ENCODE measurements around the gene MAFB.

The MAFB gene

DNA sequence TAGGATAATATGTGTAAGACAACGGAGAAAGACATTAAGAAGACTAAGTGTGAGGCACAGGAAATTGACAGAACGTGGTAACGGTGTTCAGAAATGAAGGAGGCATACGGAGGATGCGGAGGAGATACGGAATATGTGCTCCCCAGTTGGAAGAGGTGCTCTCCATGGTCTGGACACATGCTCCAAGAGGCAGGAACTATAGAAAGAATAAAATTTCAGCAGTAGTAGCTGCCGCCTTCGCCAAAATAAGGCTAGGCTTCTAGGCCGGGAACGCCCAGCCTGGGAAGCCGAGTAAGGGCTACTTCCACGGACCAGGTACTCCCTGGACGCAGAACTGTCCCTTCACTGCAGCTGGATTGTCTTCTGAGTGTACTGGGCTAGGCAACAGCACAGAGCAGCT, 7.4 kb downstream of the MAFB start:
- no peak for DNase-seq (ENCODE audit: low spot score)

DNA sequence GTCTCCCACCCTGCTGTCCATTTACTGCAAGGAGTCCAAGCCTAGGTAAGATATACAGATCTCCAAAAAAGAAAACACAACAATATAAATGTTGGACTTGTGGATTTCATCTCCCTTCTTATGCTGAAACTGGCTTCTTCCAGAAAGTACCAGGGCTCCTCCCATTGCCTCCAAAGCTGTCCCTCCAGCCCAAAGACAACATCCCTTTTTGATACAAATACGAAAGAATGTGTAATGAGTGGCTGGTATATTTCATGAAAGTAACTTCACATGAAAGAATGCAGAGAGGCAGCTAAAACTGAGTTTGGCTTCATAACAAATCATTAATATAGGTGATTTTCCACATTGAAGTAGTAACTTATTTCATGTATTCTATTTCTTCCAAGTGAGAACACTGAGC, 7.9 kb downstream of the MAFB start:
- no peak for DNase-seq (ENCODE audit: low spot score)

DNA sequence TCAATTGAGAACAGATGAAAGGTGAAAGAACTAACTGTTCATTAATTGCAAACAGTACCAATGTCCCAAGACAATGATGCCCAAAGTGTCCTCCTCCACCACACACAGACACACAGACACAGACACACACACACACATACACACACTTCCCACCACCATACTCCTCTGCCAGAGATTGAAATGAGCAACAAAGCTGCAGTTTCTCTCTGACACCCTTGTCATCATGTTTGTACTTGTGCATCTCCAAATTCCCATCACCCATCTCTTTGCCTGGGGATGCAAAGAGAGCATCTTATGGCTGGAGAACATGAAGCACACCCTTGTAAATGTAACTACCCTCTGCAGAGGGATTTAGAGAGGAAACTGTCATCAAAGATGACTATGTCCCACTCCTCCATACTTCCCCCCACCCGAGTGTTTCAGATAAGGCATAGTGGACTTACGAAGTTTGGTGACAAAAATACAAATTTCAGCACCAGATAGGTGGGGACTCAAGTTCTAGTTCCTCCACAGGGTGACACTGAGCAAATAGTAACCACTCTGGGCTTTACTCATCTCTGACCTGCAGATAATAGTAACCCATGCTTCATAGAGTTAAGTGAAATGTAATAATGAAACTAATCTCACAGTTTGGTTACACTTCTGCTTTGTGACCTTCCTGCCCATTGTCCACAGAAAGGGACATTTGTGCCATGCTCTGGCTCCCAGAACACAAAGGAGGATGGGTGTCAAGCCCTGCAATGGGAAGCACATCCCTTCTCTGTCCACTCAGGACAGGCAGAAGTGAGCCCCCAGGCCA, 8.7 kb downstream of the MAFB start:
- DNase-seq (ENCODE audit: low spot score) = no peak

DNA sequence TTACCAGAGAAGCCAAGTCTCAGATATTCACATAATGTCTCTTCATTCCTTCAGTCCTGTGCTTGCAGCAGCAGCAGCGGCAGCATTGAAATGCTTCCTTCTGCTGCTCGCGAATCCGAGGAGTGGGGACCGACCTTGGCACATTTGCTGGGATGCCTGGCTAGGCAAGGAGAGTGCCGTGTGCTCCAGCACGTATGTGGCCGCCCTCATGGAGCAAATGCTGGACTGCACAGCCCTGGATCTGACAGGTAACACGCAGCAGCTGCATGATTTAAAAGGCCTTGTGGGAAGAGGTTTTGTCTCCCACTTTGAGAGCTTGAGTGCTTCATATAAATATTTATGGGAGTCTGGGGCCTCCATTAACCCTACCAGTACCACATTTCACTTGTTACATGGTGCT, 9.9 kb downstream of the MAFB start:
- DNase-seq (ENCODE audit: low spot score) = no peak

DNA sequence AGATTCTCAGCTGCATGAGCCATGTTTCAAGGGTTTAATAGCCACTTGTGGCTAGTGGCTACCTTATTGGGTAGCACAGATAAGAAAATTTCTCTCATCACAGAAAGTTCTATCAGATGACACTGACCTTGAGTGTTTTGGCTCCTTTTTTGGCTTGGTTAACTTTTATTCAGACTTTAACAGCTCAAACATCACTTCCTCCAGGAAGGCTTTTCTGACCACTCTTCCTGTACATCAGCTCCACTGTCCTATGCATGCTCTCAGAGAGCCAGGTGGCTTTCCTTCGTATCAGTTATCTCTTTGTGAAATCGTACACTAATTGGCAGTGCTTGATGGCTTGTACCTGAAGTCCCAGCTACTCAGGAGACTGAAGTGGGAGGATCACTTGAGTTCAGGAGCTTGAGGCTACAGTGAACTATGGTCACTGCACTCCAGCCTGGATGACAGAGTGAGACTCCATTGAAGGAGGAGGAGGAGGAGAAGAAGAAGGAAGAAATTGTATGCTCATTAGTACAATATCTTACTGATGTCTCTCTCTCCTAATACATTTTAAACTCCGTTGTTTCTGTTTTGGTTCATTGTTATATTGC, 10.7 kb downstream of the MAFB start:
- DNase-seq (ENCODE audit: low spot score) = no peak

DNA sequence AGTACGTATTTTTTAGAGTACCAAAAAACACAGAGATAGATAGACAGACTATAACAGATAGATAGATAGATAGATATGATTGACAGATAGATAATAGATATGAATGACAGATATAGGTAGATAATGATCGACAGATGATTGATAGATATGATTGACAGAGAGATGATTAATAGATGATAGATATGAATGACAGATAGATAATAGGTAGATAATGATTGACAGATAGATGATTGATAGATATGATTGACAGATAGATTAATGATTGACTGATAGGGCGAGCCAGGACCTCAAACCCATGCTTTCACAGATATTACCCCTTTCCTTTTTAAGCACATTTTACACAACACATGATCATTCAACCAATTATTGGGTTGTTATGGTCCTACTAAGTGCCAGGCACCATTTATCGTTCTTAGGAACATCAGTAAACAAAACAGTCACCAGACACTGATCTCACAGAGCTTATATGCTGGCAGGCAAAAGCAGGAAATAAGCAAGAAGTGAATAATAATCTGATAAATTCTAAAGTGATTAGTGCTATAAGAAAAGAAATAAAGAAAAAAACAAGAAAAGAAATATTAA, 11.6 kb downstream of the MAFB start:
- DNase-seq (ENCODE audit: low spot score) = no peak

DNA sequence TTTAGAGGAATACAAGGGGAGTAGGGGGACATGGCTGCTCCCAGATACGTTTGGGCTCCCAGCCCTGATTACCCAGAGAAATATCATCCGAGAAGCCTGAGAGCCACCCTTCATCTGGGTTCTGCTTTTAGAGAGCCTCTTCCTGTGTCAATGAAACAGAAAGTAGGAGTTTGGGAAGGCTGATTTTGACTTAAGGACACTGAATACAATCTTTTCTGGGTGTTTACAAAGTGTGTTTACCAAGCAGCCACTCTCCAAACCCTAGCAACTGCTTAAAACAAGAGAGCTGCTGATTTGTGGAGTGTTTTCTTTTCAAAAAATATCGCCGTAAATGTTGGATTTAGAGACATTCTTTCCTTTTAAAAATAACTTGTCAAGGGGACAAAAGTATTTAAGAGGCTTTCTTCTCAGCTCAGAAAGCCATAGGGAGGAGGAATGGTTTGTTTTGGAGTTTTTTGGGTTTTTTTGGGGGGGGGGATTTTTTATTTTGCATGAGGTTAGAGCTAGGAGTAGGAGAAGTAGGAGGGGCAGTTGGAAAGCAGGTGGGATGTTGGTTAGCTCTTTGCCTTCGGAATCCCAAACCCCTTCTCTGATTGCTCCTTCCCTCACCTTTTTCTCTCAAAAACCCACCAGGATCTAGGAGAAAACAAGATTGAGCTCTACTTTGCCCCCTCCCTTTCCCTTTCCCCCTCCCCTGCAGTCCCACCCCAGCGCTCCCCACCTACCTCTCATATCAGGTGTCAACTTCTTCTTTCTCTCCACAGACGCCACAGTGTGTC, 12.4 kb downstream of the MAFB start:
- no peak for DNase-seq (ENCODE audit: low spot score)

DNA sequence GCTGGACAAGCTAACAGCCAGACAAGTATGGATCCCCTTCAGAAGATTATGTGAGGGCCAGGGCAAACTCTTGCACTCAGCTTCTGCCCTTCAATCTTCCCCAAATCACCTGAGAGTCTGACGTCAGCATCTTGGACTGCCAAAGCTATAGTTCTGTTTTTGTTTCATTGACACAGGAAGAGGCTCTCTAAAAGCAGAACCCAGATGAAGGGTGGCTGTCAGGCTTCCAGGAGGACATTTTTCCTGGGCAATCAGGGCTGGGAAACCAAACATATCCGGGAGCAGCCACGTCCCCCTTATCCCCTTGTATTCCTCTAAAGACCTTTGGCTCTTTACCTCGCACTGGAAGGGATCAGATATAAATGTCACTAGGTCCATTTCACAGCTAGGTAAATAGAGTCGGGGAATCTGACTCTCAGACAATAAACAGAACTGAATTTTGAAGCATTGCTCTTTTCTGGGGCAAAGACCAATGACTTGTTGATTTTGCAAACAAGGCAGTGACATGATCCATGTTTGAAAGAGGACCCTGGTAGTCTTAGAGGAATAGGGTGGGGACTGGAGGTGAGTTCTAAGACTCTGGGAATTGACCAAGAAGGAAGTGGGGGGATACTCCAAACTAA, 13.3 kb downstream of the MAFB start:
- DNase-seq (ENCODE audit: low spot score) = no peak

DNA sequence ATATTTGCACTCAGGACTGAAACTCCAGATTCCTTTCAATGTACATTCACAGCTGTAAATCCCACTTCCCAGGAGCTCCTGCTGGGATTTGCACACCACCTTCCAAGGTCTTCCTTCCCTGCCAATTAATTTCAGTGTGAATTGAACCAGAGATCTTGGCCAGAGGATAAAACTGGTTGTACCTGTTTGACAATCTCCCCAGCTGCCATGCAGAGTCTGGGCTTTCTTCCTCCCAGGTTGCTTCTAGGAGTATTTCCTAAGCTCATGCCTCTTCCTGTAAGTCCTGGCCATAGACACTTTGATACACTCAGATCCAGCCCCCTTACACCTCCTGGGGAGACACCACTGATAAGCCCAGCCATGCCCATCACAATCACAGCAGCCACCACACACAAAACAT, 15.6 kb downstream of the MAFB start:
- no peak for DNase-seq (ENCODE audit: low spot score)

DNA sequence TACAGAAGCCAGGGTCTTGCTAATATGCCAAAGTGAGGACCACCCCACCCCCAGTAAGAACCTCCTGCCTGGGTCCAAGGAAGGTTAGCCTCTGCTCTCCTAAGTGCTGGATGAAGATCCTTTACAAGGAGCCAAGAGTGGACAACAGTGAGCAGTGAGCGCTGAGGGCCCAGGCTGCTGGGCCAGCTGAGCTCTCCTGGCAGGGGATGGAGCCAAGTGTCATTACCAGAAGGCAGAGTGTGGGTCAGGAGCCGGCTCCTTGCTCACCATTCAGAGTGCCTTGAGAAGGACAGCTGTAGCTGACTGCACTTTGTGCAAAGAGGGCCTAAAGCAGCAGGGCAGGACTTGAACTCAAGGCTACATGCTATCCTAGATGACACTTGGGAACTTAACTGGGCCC, 16.9 kb downstream of the MAFB start:
- no peak for DNase-seq (ENCODE audit: low spot score)

DNA sequence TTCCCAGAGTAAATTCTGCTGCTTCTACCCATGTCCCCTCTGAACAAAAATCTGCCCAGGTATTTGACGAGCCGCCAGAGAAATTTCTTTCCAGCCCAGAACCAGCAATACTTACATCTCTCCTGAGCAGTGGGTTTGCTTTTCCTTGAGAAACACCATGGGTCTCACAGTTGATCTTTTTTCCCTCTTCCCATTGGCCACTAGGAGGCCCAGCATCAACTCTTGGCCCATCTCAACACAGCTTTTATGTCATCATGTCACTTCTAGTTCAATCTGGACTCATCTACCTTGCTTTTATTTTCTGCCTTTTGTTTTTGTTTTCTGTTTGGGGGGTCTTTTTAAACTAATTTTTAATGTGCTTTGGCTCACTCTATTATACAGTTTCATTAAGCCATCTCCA, 18.8 kb downstream of the MAFB start:
- no peak for DNase-seq (ENCODE audit: low spot score)

DNA sequence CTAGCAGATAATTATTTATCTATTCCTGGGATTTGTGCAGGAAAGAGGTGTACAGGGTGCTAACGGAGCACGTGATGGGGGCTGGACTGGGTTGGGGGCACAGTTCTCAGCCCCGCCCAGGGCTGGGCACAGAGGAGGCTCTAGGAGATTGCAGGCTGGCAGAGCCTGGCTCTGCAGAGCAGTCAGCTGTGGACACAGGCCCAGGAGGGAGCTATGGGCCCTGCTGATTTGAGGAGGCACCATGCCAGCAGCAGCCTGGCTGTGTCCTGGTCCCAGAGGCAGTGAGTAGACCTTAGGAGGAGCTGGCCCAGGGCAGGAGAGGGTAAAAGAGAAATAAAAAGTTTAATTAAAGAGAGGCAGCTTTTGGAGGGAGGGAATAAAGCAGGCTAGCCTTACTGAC, 19.3 kb downstream of the MAFB start:
- DNase-seq (ENCODE audit: low spot score) = no peak

DNA sequence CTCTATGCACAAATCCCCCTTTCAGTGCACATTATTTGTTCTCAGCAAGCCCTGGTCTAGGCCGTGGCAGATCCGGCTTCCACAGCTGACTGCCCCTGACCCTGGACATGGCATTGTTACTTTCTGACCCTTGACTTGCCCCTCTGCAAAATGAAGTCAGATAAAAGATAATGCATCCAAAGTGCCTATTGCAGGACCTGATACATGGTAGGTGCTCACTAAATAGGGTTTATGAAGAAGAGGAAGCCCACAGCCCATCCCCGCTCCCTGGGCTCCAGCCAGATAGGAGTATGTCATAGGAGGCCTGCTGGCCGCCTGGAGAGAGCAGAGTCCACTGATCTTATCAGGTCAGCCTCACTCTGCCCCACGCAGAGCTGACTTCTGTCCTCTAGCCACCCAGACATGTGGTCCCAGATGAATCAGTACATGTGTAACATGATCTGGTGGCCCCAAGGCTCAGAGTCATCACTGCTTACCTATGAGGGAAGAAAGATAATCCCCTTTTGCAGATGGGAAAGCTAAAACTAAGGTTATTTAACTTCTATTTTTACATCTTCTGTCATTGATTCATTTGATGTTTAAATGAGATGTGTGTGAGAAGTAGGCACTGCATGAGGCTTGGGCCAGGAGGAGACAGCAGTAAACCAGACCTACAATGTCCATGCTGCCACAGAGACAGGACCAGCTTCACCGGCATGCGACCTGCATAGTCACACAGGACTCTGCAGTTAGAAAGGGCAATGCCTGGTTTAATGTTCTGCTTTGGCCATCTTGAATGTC, 20.4 kb downstream of the MAFB start:
- no peak for DNase-seq (ENCODE audit: low spot score)

DNA sequence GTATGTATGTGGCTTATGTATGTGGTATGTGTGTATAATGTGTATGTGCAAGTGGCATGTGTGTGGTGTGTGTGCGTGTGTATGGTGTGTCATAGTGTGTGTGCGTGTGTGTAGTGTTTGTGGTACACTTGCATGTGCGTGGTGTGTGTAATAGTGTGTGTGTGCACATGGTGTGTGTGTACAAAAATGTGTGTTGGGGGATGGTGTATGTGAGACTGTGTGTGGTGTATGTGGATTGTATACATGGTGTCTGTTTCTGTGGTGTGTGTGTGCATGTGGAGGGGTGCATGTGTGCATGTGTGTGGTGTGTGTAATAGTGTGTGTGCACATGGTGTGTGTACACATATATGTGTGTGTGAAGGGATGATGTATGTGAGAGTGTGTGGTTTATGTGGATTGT, 21.5 kb downstream of the MAFB start:
- no peak for DNase-seq (ENCODE audit: low spot score)

DNA sequence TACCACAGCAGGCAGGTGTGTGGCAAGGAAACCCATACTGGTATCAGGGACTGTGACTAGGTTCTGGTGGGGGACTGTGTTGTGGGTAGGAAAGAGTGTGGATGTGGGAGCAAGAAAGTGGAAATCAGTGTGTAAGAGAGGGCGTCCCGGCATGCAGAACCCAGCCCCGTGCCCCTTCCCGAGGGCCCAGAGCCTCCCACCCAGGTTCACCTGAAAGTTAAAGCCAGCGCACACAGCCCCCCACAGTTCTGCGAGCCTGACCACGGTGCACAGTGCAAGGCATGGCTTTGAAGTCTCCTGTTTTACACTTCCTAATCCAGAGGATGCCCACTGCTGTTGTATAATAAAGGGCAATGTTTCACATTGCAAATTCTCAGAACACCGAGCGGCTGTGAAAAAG, 22.7 kb downstream of the MAFB start:
- DNase-seq (ENCODE audit: low spot score) = no peak

DNA sequence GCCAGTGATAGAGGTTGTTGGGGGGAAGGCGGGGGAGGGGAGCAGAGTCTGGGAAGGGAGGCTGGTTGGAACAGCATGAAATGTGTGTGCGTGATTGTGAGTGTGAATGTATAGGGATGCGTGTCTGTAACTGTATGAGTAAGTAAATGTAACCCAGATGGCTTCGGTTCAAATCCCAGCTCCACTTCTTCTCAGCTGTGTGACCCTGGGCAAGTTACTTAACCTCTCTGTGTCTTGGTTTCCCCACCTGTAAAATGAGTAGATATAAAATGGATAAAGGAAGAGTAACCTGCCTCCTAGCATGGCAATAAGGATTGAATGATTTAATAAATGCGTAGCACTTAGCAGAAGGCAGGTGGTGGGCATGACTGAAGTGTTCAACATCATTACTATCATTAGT, 24.1 kb downstream of the MAFB start:
- DNase-seq (ENCODE audit: low spot score) = no peak

DNA sequence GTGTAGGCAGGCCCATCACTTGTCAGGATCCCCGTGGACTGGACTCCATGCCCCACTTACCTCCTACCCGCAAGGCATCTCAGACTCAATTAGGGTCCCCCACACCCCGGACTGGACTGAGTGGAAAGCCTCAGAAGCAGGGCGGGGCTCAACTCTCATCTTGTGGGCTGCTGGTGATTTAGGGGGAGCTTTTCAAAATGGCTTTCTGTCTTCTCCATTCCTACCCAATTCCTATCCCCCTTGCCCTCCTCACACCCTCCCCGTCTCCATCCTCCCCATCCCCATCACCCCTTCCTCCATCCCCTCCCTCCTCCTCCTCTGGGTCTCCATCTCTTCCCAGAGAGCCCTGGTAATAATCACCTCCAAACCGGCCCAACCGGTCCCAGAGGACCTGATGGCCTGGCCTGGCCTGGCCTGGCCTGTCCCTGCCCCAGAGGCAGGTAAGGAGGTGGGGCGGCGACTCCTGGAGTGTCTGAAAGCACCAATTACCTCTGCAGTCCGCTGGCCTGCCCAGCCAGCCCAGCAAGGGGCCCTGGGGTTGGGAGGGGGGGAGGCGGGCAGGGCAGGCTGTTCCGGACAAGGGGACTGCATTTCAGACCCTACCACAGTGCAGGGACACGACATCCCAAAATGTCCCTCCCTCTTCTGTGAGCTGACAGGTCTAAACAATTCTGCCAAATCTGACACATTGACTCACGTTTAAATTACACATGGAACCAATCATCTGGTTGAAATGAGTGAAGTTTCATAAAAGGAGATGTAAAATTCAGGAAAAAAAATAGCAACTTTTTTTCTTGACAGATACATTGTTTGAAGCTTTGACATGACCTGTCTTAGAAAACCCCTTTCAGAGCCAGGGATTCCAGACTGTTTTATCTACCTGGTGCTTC, 24.8 kb downstream of the MAFB start:
- DNase-seq (ENCODE audit: low spot score) = no peak

DNA sequence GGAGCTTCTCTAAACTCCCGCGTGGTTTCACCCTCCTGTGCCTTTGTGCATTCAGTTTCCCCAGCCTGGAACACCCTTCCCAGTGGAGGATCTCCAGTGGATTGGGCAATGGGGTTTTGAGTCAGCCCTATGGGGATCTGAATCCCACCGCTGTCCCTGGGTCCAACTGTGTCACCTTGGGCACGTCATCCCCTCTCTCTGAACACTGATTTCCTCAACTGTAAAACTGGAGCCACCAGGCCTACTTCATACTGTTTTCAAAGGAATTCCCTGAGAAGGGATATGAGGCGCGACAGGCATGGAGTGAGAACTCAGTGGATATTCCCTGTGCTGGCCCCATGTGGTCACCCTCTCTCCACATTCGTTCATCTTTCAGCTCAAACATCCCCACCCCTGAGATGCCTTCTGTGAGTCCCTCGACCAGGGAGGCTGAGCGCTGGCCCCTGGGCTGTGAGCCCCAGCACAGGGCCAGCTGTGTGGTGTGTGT, 25.7 kb downstream of the MAFB start:
- DNase-seq (ENCODE audit: low spot score) = no peak

DNA sequence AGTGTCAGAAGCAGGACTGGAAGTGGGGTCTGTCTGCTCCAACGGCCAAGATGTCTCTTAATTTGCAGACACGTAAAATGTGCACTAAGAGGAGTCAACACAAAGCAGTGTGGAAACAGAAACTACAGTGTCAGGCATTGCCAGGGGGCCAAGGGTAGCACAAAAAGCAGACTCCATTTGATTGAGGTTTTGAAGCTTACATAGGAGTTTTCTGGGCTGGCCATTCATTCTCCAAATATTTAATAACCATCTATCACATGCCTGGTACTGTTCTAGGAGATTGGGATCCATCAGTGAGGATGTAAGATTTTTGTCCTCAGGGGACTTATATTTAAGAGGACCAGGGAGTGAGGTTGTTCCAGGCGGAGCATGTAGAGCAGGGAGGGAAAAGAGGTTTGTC, 29.5 kb downstream of the MAFB start:
- DNase-seq (ENCODE audit: low spot score) = no peak

DNA sequence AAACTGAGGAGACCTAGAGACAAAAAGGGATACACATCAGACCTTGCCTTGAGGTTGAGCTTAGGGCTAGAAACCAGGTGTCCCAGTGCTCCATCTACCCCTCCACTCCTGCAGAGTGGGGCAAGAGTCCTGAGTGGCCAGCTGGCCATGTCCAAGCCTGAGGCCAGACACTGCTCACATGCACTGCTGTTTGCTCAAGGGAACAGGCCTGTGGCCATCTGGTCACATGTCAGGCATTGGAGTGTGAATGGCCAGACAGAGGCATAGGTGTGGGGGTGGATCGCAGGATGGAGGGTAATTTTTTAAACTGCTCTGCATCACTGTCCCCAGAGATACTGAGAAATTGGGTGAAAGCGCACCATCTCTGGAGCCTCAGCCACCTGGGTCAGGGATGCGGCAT, 30.5 kb downstream of the MAFB start:
- DNase-seq (ENCODE audit: low spot score) = no peak

DNA sequence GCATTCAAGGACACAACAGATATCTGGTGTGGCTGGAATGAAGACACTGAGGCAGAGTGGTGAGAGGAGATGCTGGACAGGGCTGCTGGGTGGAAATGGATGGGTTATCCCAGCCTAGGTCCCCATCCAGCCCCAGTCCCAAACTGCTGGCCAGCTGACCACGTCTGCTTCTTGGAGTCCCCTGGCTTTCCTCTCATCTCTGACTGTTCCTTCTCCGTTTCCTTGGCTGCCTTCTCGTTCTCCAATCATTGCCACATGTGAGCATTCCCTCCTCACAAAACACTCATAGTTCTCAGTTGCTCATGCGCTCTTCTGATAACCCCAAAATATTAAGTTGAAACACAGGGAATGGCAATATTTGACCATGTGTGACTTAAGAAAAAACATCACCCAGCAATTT, 31.5 kb downstream of the MAFB start:
- DNase-seq (ENCODE audit: low spot score) = no peak

All from AG08396 (cell line).